HL-60 (cell line): ENCODE results near the gene CCDC85A.

Source experiments
- CTCF ChIP-seq: IDR thresholded peaks from one replicate; pipeline ENCODE4 v1.5.1; 2011; ENCODE audit warnings: low read length, control low read depth, inconsistent platforms; ENCODE audit not compliant: insufficient read depth
- REST ChIP-seq: IDR thresholded peaks from 2 replicates; pipeline ENCODE4 v1.6.1; 2012; ENCODE audit warnings: low read depth; ENCODE audit not compliant: insufficient replicate concordance

- TF ChIP-seq CTCF = no peak
- no peak for TF ChIP-seq REST
Measured at GRCh38 chr2:56316011-56316410, 132.2 kb downstream of the CCDC85A start.
